Kidney glomerular epithelial cell (primary cell): Measurements from ENCODE around the gene MROH7.

Experiments
- DNase-seq: peaks from one replicate; lab custom pipeline; 2025; lab: John Stamatoyannopoulos, UW

MROH7 gene

DNA sequence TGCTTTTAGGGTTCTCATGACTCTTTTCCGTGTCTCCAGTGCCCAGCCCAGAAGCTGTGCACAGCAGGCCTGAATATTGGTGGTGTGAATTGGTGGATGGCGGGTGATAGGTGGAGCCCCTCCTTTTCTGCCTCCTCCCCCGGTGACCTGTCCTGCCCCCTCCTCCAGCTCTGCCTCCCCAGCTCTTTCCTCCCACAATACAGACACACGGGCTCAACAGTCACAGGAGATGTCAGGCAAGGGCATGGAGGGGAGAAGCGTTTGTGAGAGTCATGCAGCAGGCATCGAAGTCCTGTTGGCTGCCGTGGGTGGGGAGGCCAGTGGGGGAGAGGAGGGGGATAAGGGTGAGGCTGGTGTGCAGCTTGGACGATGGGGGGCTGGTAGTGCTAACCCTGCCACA, 56.8 kb downstream of the MROH7 start:
- no peak for DNase-seq

GRCh38 chr1:54699936-54700525, 58.4 kb downstream of the MROH7 start:
- no peak for DNase-seq

GRCh38 chr1:54701066-54701465, 59.5 kb downstream of the MROH7 start:
- DNase-seq: no peak

GRCh38 chr1:54701996-54702395, 60.4 kb downstream of the MROH7 start:
- DNase-seq: no peak

GRCh38 chr1:54703471-54703870, 61.9 kb downstream of the MROH7 start:
- DNase-seq: no peak

- DNase-seq: no peak
Measured at GRCh38 chr1:54705153-54705552, 63.6 kb downstream of the MROH7 start.

DNA sequence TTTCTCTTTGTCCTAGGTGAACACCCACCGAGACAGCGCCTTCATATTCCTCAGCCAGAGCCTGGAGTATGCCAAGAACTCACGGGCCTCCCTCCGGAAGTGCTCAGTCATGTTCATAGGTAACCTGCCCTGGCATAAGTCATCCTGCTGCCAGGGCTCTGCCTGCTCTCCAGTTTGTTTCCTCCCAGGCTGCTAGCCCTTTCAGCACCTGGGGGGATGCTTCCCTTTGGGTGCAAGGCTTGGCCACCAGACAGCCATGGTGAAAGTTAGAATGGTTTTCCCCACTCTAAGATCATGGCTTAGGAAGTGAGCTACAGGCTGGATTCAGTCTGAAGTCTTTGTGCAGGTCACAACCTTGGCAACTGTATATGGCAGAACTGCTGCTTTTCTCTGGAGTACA, 64.8 kb downstream of the MROH7 start:
- no peak for DNase-seq

DNA sequence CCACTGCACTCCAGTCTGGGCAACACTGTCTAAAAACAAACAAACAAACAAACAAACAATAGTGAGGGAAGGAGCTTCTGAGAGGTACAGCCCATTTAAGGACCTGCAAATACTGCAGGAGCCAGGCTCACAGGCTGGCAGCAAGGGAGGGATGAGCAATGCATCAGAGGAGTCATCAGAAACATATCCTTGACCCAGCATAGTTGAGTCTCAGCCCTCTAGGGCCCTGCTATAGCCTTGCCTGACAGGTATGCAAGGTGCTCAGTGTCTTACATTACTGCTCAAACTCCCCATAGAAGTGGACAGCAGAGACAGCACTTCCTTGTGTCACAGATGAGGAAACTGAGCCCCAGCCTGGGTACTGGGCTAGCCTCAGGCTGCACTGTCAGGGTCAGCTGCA, 66.8 kb downstream of the MROH7 start:
- no peak for DNase-seq

DNA sequence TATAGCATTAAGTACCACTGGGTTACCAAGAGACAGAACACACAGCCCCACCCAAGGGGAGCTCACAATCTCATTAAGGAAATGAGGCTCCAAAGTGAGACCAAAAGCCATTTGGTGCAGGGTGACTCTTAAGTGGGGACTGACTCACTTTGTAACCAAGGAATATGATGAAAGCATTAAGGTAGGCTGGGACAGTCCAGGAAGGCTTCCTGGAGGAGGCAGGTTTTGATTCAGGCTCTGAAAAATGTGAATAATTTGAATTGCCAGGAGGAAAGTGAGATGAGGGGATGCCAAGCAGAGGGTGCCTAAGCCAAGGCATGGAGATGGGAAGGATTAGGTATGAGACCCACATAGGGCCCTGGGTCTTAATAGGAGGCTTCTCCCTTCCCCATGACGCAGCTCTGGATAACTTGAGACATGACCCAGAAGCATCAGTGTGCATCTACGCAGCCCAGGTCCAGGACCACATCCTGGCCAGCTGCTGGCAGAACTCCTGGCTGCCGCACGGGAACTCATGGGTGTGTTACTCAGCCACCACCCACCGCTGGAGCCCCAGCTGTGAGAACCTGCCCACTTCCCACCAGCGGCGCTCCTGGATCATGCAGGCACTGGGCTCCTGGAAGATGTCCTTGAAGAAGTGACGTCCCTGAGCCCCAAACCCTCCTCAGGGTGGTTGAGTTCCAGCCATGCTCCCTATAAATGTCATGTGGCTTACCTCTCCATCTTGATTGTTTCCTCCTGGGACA, 68.1 kb downstream of the MROH7 start:
- no peak for DNase-seq

GRCh38 chr1:54710434-54710833, 68.8 kb downstream of the MROH7 start:
- no peak for DNase-seq

- no peak for DNase-seq
Measured at GRCh38 chr1:54710841-54711240, 69.3 kb downstream of the MROH7 start.

DNA sequence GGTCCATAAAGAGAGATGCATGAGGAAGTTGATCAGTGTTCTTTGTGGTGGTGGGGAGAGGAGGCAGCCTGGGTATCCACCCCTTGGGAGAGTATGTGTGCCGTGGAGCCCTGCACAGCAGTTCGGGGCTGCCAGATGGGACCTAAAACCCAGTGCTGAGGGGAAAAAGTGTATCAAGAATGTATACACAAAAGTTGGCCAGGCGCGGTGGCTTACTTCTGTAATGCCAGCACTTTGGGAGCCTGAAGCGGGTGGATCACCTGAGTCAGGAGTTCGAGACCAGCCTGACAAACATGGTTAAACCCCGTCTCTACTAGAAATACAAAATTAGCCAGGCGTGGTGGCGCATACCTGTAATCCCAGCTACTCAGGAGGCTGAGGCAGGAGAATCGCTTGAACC, 70.0 kb downstream of the MROH7 start:
- no peak for DNase-seq

GRCh38 chr1:54714881-54715492, 73.4 kb downstream of the MROH7 start:
- DNase-seq: no peak

DNA sequence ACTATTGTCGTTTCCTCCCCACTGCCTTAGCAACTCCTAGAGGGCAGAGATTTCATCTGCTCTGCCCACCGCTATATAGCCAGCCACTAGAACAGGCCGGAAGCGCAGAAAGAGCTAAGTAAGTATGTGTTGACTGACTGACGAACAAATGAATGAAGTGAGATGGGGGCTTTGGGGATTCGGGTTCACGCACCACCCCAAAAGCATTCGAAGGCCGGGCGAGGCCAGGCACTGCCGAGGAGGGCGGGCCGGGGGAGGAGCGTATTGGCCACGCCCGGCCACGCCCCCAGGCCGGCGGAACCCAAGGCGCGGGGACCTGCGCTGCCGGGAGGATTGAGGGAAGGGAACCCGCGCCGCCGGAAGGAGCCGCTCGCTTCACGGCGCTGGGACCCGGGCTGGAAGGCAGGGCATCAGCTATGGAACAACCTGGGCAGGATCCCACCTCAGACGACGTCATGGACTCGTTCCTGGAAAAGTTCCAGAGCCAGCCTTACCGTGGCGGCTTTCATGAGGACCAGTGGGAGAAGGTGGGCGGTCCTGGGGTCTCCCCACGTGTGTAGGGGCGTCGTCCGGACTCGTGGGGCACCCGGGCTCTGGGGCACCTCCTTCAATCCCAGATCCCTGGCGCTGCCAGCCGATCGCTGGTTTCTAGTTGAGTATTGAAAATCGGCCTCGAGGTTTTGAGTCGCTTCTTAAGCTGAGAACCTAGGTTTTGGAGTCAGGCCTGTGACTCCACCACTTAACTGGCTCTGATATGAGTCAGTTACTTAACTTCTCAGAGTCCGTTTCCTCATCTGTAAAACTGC, 74.1 kb downstream of the MROH7 start, which contains the start of gene TTC4:
Gene TTC4 (plus strand): TSS at position 369 of the 806 bp plus-strand sequence. CDS start 48 bp downstream, at position 417.
- peak; percentile 79 for DNase-seq

DNA sequence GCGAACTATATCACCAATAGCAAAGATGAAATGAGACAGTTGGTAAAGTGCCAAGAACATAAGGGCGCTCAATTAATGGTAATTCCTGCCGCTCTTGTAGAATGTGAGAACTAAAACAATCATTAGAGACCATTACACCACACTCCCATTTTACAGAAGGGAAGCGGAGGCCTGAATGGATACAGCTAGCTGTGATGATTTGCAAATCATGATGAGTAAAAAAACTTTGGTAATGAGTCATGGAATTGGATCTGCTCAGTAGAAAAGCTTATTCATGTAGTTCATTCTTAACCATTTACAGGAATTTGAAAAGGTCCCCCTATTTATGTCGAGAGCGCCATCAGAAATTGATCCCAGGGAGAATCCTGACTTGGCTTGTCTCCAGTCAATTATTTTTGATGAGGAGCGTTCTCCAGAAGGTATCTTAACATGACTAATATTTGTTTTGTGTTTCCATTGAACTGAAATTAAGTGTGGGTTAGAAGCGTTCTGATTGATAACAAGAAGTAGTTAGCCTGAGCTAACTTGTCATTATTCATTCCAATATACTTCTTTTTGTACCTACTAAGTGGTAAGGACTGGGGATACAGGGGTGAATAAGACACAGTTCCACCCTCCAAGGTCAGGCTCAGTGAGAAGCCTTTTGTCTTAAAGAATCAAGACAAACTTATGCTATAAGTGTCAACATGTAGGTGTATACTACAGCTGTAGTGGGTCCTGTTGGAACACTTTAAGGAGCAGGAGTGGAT, 74.9 kb downstream of the MROH7 start:
- DNase-seq: peak; percentile 21

- DNase-seq: no peak
Measured at GRCh38 chr1:54721719-54722118, 80.1 kb downstream of the MROH7 start.

DNA sequence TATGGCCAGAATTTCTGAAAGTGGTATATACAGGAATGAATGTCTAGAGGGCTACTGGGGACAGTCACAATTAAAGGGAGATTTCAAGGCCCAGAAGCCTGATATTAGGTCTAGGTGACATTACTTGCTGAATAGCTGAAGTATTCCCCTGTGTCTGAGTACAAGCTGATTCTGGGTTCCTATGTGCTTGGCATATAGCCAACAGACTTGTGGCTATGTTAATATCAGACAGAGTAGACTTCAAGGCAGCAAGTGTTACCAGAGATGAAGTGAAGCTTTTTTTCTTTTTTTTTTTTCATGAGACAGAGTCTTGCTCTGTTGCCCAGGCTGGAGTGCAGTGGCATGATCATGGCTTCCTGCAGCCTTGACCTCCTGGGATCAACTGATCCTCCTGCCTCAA, 82.4 kb downstream of the MROH7 start:
- DNase-seq: no peak

- no peak for DNase-seq
Measured at GRCh38 chr1:54724771-54725170, 83.2 kb downstream of the MROH7 start.

DNA sequence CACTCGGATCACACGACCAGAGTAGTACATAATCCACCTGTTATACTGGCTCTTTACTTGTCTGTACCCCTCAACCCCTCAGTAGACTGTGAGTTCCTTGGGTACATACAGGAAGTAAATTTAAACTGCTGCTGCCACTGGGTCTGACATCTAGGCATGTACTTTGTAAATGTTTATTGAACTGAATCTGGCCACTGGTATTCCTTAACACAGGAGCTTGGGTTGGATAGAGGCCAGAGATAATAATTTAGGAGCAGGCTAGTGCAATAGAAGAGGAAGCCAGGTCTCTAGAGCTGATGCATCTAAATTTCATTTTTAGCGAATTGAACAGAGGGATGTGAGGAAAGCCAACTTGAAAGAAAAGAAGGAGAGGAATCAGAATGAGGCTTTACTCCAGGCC, 86.4 kb downstream of the MROH7 start:
- peak; percentile 0 for DNase-seq

DNA sequence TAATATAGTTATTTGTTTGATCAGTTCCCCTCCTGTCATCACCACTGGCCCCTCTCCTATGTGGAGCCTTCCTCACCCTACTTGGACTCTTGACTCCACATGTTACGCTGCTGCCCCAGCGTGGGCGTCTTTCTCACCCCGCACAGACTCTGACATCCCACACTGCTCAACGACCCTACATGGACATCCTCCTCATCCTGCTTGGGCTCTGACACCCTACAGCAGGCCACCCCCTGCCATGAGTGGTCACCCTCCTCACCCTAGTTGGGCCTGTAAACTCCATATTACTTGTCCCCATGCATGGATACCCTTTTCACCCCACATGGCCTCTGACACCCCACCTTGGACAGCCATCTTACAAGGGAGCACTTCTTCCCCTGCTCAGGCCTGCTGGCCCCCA, 95.1 kb downstream of the MROH7 start:
- no peak for DNase-seq

GRCh38 chr1:54738244-54738643, 96.7 kb downstream of the MROH7 start:
- DNase-seq: no peak

GRCh38 chr1:54741531-54741930, 99.9 kb downstream of the MROH7 start:
- DNase-seq: no peak
